SK-N-MC (cell line): ENCODE results near the gene NCF4.

Experiments
- EZH2 ChIP-seq: fragments of 200-600 bp; sonication (generic); IDR thresholded peaks from one replicate; pipeline ENCODE4 v1.6.1; 2017; ENCODE audit warnings: antibody characterized with exemption
- POLR2AphosphoS5 ChIP-seq: IDR thresholded peaks from 2 replicates; pipeline ENCODE4 v1.6.1; 2012; ENCODE audit warnings: mild to moderate bottlenecking, low read depth, low read length, borderline replicate concordance

DNA sequence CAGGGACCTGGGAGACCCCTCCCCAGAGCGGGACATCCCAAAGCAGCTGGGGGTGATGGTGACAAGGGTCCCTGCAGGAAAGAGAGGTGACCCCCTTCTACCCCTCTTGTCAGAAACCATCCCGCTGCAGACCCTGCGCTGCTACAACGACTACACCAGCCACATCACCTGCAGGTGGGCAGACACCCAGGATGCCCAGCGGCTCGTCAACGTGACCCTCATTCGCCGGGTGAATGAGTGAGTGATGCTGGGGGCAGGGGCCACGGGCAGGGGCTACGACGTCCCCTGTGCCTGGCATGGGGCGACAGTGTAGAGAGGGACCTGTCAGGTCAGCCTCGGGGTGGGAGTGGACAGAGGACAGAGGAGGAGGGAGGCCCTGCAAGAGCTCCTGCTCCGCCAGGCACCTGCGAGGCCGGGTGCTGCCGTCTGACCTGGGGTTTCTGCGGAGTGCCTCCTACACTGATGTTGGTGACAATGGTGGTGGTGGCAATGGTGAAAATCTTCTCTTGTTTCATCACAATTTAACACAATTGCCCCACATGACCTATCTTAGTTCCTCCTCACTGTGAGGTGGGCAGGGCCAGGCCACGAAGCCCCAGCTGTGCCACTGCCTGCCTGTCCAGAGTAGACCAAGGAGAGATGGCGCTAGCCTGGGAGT, 62.5 kb downstream of the NCF4 start:
- no peak for TF ChIP-seq EZH2
- TF ChIP-seq POLR2AphosphoS5 = no peak
